Measurements from ENCODE around the gene CAMK2D. TPM values are rescaled to one million over a fixed set of nuclear protein-coding genes. Genes with fewer than 3 reads are reported as not detected.
"Not testable (repeated sequence)": the region's sequence is repeated elsewhere in the genome, so short reads cannot be mapped to it uniquely, and the experiment has no call there.

The CAMK2D gene
- total RNA-seq, 1 experiment from 2014 or later, result 22.1 TPM

DNA sequence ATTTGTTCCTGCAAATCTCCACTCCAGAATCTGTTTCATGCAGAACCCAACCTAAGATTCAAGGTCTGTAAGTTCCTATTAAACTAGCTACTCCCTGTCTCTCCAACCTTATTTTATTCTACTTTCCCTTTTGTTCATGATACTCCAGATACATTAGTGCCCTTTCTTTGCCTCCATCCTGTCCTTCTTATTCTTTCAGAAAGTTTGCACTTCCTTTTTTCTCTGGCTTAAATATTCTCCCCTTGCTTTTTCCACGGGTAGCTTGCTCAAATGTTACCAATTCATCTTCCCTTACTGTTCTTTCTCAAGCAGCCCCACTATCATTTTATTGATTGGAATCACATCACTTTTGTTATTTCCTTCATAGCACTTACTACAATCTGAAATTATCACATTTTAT, 72.1 kb downstream of the CAMK2D start:
- TF ChIP-seq, protein P1, sequence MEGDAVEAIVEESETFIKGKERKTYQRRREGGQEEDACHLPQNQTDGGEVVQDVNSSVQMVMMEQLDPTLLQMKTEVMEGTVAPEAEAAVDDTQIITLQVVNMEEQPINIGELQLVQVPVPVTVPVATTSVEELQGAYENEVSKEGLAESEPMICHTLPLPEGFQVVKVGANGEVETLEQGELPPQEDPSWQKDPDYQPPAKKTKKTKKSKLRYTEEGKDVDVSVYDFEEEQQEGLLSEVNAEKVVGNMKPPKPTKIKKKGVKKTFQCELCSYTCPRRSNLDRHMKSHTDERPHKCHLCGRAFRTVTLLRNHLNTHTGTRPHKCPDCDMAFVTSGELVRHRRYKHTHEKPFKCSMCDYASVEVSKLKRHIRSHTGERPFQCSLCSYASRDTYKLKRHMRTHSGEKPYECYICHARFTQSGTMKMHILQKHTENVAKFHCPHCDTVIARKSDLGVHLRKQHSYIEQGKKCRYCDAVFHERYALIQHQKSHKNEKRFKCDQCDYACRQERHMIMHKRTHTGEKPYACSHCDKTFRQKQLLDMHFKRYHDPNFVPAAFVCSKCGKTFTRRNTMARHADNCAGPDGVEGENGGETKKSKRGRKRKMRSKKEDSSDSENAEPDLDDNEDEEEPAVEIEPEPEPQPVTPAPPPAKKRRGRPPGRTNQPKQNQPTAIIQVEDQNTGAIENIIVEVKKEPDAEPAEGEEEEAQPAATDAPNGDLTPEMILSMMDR (IDR thresholded peaks at IDR 0.05; ENCODE audit: unreplicated experiment), result no peak
- no TSS peak for BruUV-seq (replicated peaks)
- no peak overlapping the region for H3K27ac Mint-ChIP-seq (ENCODE audit: unreplicated experiment)
- intact Hi-C loops (cut with micrococcal nuclease; ENCODE audit: unreplicated experiment), result no loop called here
- no peak overlapping the region for H3K4me3 Mint-ChIP-seq (ENCODE audit: low read depth, unreplicated experiment)
- DNase-seq, result no peak
- H3K9me3 Mint-ChIP-seq (ENCODE audit: low read depth, unreplicated experiment), result no peaks in the 10 kb centered on the region
- no peaks in the 10 kb centered on the region for H3K36me3 Mint-ChIP-seq (ENCODE audit: insufficient read depth, unreplicated experiment)
- no peaks in the 10 kb centered on the region for H3K27me3 Mint-ChIP-seq (ENCODE audit: unreplicated experiment)
- CTCF ChIA-PET, result no interaction called here
- H3K4me1 Mint-ChIP-seq (ENCODE audit: low read depth, unreplicated experiment), result no peaks in the 10 kb centered on the region

- CTCF ChIA-PET, result no interaction called here
- Mint-ChIP-seq H3K27me3 (ENCODE audit: unreplicated experiment) (no peaks in the 10 kb centered on the region), H3K4me3 (ENCODE audit: low read depth, unreplicated experiment) (no peak overlapping the region), H3K4me1 (ENCODE audit: low read depth, unreplicated experiment) (no peaks in the 10 kb centered on the region), H3K27ac (ENCODE audit: unreplicated experiment) (no peak overlapping the region), H3K36me3 (ENCODE audit: insufficient read depth, unreplicated experiment) (no peaks in the 10 kb centered on the region), H3K9me3 (ENCODE audit: low read depth, unreplicated experiment) (no peaks in the 10 kb centered on the region)
- intact Hi-C loops (cut with micrococcal nuclease; ENCODE audit: unreplicated experiment), result no loop called here
- TF ChIP-seq, protein P1 (IDR thresholded peaks at IDR 0.05; ENCODE audit: unreplicated experiment), result no peak
- DNase-seq, result no peak
- BruUV-seq (replicated peaks), result no TSS peak
These were observed 74.3 kb downstream of the CAMK2D start for GRCh38 chr4:113687067-113687718.

- H3K4me3 Mint-ChIP-seq (ENCODE audit: low read depth, unreplicated experiment); intact Hi-C loops (cut with micrococcal nuclease; ENCODE audit: unreplicated experiment); DNase-seq; H3K4me1 Mint-ChIP-seq (ENCODE audit: low read depth, unreplicated experiment); BruUV-seq (replicated peaks); H3K9me3 Mint-ChIP-seq (ENCODE audit: low read depth, unreplicated experiment); H3K27me3 Mint-ChIP-seq (ENCODE audit: unreplicated experiment); H3K27ac Mint-ChIP-seq (ENCODE audit: unreplicated experiment); H3K36me3 Mint-ChIP-seq (ENCODE audit: insufficient read depth, unreplicated experiment): not testable (repeated sequence)
- CTCF ChIA-PET, result interaction anchor here (0.7 to 1.1 kb wide), 3 partner anchors 36 to 137 kb away, joined by 3 to 5 read pairs (median 4); no protein-coding TSS in a partner anchor
These were observed 76.4 kb downstream of the CAMK2D start for GRCh38 chr4:113685157-113685556.

DNA sequence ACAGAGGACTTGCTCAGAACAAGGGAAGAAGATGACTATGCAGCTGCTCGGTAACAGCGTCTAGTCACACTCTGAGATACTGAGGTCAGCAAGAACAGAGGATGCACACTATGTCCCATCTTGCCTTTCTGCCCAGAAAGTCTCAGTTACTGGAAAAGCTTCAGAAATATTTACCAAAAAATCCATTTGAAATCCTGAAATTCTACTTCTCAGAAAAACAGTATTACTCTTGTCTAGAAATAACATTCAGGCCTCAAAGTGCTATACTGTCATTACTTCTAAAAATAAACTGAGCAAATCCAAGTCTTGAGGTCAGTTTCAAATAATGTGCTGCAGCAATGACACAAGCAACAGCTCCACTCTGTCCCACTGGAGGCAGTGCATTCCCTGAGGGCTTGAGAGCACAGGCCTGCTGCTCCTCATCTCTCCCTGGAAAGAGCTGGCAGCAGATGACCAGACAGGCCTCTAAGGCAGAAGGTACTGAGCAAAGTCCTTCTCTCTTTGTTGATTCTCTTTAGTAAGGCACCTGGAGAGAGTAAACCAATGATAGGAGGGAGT, 76.9 kb downstream of the CAMK2D start:
- no peaks in the 10 kb centered on the region for H3K27me3 Mint-ChIP-seq (ENCODE audit: unreplicated experiment)
- H3K9me3 Mint-ChIP-seq (ENCODE audit: low read depth, unreplicated experiment), result peaks cover 2% of the 10 kb centered on the region
- no peak for DNase-seq
- no peaks in the 10 kb centered on the region for H3K4me1 Mint-ChIP-seq (ENCODE audit: low read depth, unreplicated experiment)
- BruUV-seq (replicated peaks), result no TSS peak
- no peak overlapping the region for H3K27ac Mint-ChIP-seq (ENCODE audit: unreplicated experiment)
- intact Hi-C loops (cut with micrococcal nuclease; ENCODE audit: unreplicated experiment), result no loop called here
- H3K36me3 Mint-ChIP-seq (ENCODE audit: insufficient read depth, unreplicated experiment), result no peaks in the 10 kb centered on the region
- H3K4me3 Mint-ChIP-seq (ENCODE audit: low read depth, unreplicated experiment), result no peak overlapping the region
- CTCF ChIA-PET, result interaction anchor here (0.7 to 1.1 kb wide), 3 partner anchors 37 to 137 kb away, joined by 3 to 5 read pairs (median 4); no protein-coding TSS in a partner anchor
- TF ChIP-seq, protein P1 (IDR thresholded peaks at IDR 0.05; ENCODE audit: unreplicated experiment), result no peak

All from Calu3 (cell line).